Measurements from ENCODE around the gene SNRNP35.
"Not testable (repeated sequence)": the region's sequence is repeated elsewhere in the genome, so short reads cannot be mapped to it uniquely, and the experiment has no call there.

- TF ChIP-seq CTCF, POLR2AphosphoS5, POLR2A (IDR thresholded peaks at IDR 0.05): not testable (repeated sequence)
Observed at GRCh38 chr12:123481251-123481650, 23.3 kb downstream of the SNRNP35 start.

Data from suprapubic skin (tissue), 4 donors.